A549 (cell line): ENCODE data around the gene KCNK15.

Source experiments
- BHLHE40 ChIP-seq: IDR thresholded peaks from 2 replicates; pipeline ENCODE4 v1.6.1; 2012; ENCODE audit warnings: low read depth, low read length, inconsistent platforms
- CTCF ChIP-seq: fragments of >200 bp; sonication (Bioruptor Twin); formaldehyde crosslinking; IDR thresholded peaks from 3 replicates; pipeline ENCODE4 v1.5.1; 2016
- EP300 ChIP-seq, 2 experiments: fragments of >200 bp; sonication (Bioruptor Twin); formaldehyde crosslinking; IDR thresholded peaks; 2 replicates in 1 of 2; 3 replicates in 1 of 2; pipeline ENCODE4 v1.6.1; 2016 to 2017
- POLR2A ChIP-seq: IDR thresholded peaks from 2 replicates; pipeline ENCODE4 v1.6.1; 2012; ENCODE audit warnings: mild to moderate bottlenecking, low read length

DNA sequence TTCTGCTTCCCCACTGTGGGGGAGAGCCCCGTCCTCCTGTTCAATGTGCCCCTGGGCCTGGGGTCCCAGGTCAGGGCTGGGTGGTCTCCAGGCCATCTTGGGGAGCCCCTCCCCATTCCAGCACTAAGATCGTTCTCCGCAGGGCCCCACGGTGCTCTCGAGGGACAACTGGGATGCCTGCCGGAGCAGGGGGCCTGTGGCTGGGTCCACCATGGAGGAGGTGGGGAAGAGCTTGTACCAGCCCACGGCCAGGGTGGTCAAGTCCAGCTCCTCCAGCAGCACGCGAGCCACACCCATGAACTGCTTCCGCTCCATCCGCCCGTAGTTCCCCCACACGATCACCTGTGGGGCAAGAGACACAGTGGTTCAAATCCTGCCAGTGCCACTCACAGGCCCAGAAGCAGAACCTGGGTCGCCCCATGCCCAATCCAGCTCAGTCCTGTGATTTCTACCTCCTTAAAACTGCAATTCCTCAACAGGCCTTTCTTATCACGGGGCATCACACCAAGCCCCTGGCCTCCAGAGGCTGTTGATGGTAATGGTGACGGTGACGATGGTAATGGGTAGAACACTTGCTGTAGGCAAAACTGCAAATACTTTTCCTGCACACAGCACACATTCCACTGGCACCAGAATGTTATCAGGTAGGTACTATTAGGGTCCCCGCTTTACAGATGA lies 10.5 kb downstream of the KCNK15 start:
- TF ChIP-seq BHLHE40 (no peak), CTCF (no peak), EP300 (IDR thresholded peaks at IDR 0.05) (no peak), POLR2A (no peak)
